Activated CD8-positive, alpha-beta T cell treated with anti-CD3 and anti-CD28 coated beads for 36 hours (primary cell): ENCODE results near the gene MAP3K7. TPM values are rescaled to one million over a fixed set of nuclear protein-coding genes. Genes with fewer than 3 reads are reported as not detected.
"Not testable (repeated sequence)": the region's sequence is repeated elsewhere in the genome, so short reads cannot be mapped to it uniquely, and the experiment has no call there.

Experiments used
- ATAC-seq: fragments of 200-7000 bp; cut with Tn5 transposase; one replicate; pipeline ENCODE4 v1.10.0; 2021; ENCODE audit warnings: mild to moderate bottlenecking, moderate library complexity
- CTCF ChIA-PET: fragments of 350-600 bp; sonication (Branson Sonifier 250); formaldehyde crosslinking; loops from one replicate; lab custom pipeline; 2021; ENCODE audit warnings: antibody characterized with exemption; lab: Charles Lee
- POLR2A ChIA-PET: fragments of 350-600 bp; sonication (Branson Sonifier 250); formaldehyde crosslinking; loops from one replicate; lab custom pipeline; 2021; ENCODE audit warnings: antibody characterized with exemption; lab: Charles Lee
- DNase-seq: peaks from one replicate; pipeline ENCODE4 v3.0.0-alpha.2; 2020
- H3K27ac Mint-ChIP-seq: one replicate; pipeline ENCODE4 v1.8.0; 2021; ENCODE audit warnings: mild to moderate bottlenecking, mixed read lengths
- H3K27me3 Mint-ChIP-seq: one replicate; pipeline ENCODE4 v1.8.0; 2021; ENCODE audit warnings: mixed read lengths
- H3K36me3 Mint-ChIP-seq: one replicate; pipeline ENCODE4 v1.8.0; 2021; ENCODE audit warnings: low read depth, mixed read lengths
- H3K4me1 Mint-ChIP-seq: one replicate; pipeline ENCODE4 v1.8.0; 2021; ENCODE audit warnings: low read depth, mixed read lengths
- H3K4me3 Mint-ChIP-seq: one replicate; pipeline ENCODE4 v1.8.0; 2021; ENCODE audit warnings: mild to moderate bottlenecking, moderate library complexity, mixed read lengths
- H3K9me3 Mint-ChIP-seq: one replicate; pipeline ENCODE4 v1.8.0; 2021; ENCODE audit warnings: mixed read lengths
- intact Hi-C: fragments of 100-400 bp; cut with micrococcal nuclease; formaldehyde crosslinking; loops from one replicate; pipeline ENCODE4 v1.10.0; 2022
- total RNA-seq, 2 experiments: library from RNA; stranded (reverse); gene quantifications; one replicate each; pipeline ENCODE4 v1.2.3, GENCODE V29; 2021
- TF ChIP-seq, protein P1 (sequence below): fragments of 200-600 bp; IDR thresholded peaks from one replicate; pipeline ENCODE4 v1.8.0; 2022; ENCODE audit warnings: antibody characterized with exemption, mild to moderate bottlenecking

Gene MAP3K7
- total RNA-seq, 2 experiments from 2014 or later: 22.1 to 22.8 TPM

DNA sequence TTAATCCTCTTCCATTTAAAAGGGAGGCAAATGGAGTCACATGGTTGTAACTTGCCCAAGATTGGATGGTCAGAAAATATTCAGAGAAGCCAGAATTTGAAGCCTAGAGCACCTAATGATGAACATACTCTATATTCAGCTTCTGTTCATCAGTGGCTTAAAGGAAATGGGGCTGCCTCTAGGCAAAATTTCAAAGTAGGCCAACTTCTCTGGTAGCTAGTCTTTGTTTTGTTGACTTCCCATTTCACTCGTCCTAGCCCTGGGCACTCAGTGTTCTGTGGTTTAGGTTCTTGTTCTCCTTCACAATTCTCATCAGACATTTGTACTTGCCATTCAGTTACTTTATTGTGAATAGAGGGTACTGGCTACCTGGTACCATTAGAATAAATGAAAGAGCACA, 13.2 kb downstream of the MAP3K7 start:
- TF ChIP-seq, protein P1, sequence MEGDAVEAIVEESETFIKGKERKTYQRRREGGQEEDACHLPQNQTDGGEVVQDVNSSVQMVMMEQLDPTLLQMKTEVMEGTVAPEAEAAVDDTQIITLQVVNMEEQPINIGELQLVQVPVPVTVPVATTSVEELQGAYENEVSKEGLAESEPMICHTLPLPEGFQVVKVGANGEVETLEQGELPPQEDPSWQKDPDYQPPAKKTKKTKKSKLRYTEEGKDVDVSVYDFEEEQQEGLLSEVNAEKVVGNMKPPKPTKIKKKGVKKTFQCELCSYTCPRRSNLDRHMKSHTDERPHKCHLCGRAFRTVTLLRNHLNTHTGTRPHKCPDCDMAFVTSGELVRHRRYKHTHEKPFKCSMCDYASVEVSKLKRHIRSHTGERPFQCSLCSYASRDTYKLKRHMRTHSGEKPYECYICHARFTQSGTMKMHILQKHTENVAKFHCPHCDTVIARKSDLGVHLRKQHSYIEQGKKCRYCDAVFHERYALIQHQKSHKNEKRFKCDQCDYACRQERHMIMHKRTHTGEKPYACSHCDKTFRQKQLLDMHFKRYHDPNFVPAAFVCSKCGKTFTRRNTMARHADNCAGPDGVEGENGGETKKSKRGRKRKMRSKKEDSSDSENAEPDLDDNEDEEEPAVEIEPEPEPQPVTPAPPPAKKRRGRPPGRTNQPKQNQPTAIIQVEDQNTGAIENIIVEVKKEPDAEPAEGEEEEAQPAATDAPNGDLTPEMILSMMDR: no peak
- Mint-ChIP-seq H3K4me1 (peaks cover 18% of the 10 kb centered on the region), H3K9me3 (no peaks in the 10 kb centered on the region), H3K4me3 (no peak overlapping the region), H3K27me3 (no peaks in the 10 kb centered on the region), H3K36me3 (peaks cover 11% of the 10 kb centered on the region), H3K27ac (no peak overlapping the region)
- DNase-seq (no peak), ATAC-seq (no peak)
- CTCF ChIA-PET: interaction anchor here (0.7 kb wide), 1 partner anchor 17 kb away, joined by 3 read pairs; no protein-coding TSS in a partner anchor
- POLR2A ChIA-PET: no interaction called here
- intact Hi-C loops: no loop called here

DNA sequence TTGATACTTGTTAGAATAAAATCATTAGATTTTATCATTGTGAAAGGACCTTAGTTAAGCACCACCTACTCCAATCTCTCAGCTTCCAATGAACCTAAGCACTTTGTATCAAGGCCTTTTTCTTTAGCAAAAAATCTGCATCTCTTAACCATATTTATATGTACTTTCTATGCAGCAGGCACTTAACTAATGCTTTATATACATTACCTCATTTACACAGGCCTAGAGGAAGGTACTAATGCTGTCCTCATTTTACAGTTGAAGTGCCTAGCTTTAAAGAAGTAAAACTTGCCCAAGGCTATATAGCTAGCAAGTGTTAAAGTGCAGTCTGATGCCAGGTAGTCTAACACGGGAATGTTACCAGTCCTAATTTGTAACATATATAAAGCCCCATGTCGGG, 14.0 kb downstream of the MAP3K7 start:
- POLR2A ChIA-PET: no interaction called here
- H3K9me3 Mint-ChIP-seq: no peaks in the 10 kb centered on the region
- TF ChIP-seq, protein P1: no peak

GRCh38 chr6:90569223-90569622, 17.6 kb downstream of the MAP3K7 start:
- POLR2A ChIA-PET: interaction anchor here (1.1 kb wide), 1 partner anchor 9 kb away, joined by 4 read pairs; no protein-coding TSS in a partner anchor
- H3K36me3 Mint-ChIP-seq: peaks cover 42% of the 10 kb centered on the region
- no peak for DNase-seq

More for the DNA sequence above, 14.0 kb downstream of the MAP3K7 start:
- CTCF ChIA-PET: no interaction called here
- intact Hi-C loops: no loop called here
- no peak overlapping the region for H3K4me3 Mint-ChIP-seq
- no peak overlapping the region for H3K27ac Mint-ChIP-seq
- H3K36me3 Mint-ChIP-seq: peaks cover 16% of the 10 kb centered on the region
- ATAC-seq (no peak), DNase-seq (no peak)
- peaks cover 18% of the 10 kb centered on the region for H3K4me1 Mint-ChIP-seq
- no peaks in the 10 kb centered on the region for H3K27me3 Mint-ChIP-seq

GRCh38 chr6:90567682-90568081, 19.2 kb downstream of the MAP3K7 start:
- POLR2A ChIA-PET, H3K9me3 Mint-ChIP-seq, DNase-seq, intact Hi-C loops, H3K4me3 Mint-ChIP-seq, H3K27ac Mint-ChIP-seq, CTCF ChIA-PET, H3K27me3 Mint-ChIP-seq, ATAC-seq: not testable (repeated sequence)
- H3K36me3 Mint-ChIP-seq: peaks cover 57% of the 10 kb centered on the region
- peaks cover 29% of the 10 kb centered on the region for H3K4me1 Mint-ChIP-seq

More at GRCh38 chr6:90569223-90569622, 17.6 kb downstream of the MAP3K7 start:
- Mint-ChIP-seq H3K4me1 (peaks cover 20% of the 10 kb centered on the region), H3K4me3 (no peak overlapping the region), H3K27me3 (no peaks in the 10 kb centered on the region), H3K27ac (no peak overlapping the region), H3K9me3 (no peaks in the 10 kb centered on the region)
- TF ChIP-seq, protein P1: no peak
- CTCF ChIA-PET: interaction anchor here (1.2 to 1.4 kb wide), 2 partner anchors 10 to 12 kb away, joined by 3 read pairs; no protein-coding TSS in a partner anchor
- intact Hi-C loops: no loop called here
- no peak for ATAC-seq

DNA sequence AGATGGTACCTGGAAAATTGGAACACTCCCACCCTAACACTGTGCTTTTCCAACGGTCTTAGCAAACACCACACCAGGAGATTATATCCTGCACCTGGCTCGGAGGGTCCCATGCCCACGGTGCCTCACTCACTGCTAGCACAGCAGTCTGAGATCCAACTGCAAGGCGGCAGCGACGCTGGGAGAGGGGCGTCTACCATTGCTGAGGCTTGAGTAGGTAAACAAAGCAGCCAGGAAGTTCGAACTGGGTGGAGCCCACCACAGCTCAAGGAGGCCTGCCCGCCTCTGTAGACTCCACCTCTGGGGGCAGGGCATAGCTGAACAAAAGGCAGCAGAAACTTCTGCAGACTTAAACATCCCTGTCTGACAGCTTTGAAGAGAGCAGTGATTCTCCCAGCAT, 24.5 kb downstream of the MAP3K7 start:
- H3K36me3 Mint-ChIP-seq: peaks cover 59% of the 10 kb centered on the region
- intact Hi-C loops, H3K9me3 Mint-ChIP-seq, H3K27ac Mint-ChIP-seq, H3K4me3 Mint-ChIP-seq, ATAC-seq, CTCF ChIA-PET, H3K27me3 Mint-ChIP-seq, POLR2A ChIA-PET: not testable (repeated sequence)
- H3K4me1 Mint-ChIP-seq: peaks cover 29% of the 10 kb centered on the region
- DNase-seq: peak; percentile 7

GRCh38 chr6:90559931-90560330, 26.9 kb downstream of the MAP3K7 start:
- Mint-ChIP-seq H3K4me3 (no peak overlapping the region), H3K27ac (no peak overlapping the region), H3K27me3 (no peaks in the 10 kb centered on the region), H3K36me3 (peaks cover 51% of the 10 kb centered on the region), H3K4me1 (peaks cover 26% of the 10 kb centered on the region), H3K9me3 (peaks cover 2% of the 10 kb centered on the region)
- TF ChIP-seq, protein P1: no peak
- no peak for DNase-seq
- ATAC-seq: no peak
- ChIA-PET CTCF (interaction anchor here (0.6 to 1.1 kb wide), 2 partner anchors 9 to 619 kb away, joined by 3 read pairs; no protein-coding TSS in a partner anchor), POLR2A (no interaction called here)
- intact Hi-C loops: no loop called here
